GM18951 (cell line): Measurements from ENCODE around the gene SLC4A1AP.

Source experiments
- POLR2A ChIP-seq: IDR thresholded peaks from 4 replicates; pipeline ENCODE4 v1.6.1; 2011; ENCODE audit warnings: mild to moderate bottlenecking; ENCODE audit not compliant: insufficient read length, insufficient read depth; ENCODE audit errors: extremely low read depth
- in situ Hi-C: fragments of 300-500 bp; cut with MboI; formaldehyde crosslinking; loops from one replicate; pipeline ENCODE4 v1.12.0; 2022; ENCODE audit warnings: low sequenced_read_pairs, mixed read lengths, inconsistent platforms; ENCODE audit not compliant: unreplicated experiment

The SLC4A1AP gene

GRCh38 chr2:27728081-27728858 lies 64.6 kb downstream of the SLC4A1AP start:
- in situ Hi-C loops = loop anchor here (25.0 kb wide), 1 partner anchor 709 kb away; no protein-coding TSS in a partner anchor
- no peak for TF ChIP-seq POLR2A

- in situ Hi-C loops = loop anchor here (25.0 kb wide), 1 partner anchor 708 kb away; no protein-coding TSS in a partner anchor
These were observed 65.5 kb downstream of the SLC4A1AP start for GRCh38 chr2:27729198-27729597.

GRCh38 chr2:27729614-27730013 lies 65.9 kb downstream of the SLC4A1AP start:
- in situ Hi-C loops = loop anchor here (25.0 kb wide), 1 partner anchor 708 kb away; no protein-coding TSS in a partner anchor

More at GRCh38 chr2:27729198-27729597, 65.5 kb downstream of the SLC4A1AP start:
- no peak for TF ChIP-seq POLR2A

DNA sequence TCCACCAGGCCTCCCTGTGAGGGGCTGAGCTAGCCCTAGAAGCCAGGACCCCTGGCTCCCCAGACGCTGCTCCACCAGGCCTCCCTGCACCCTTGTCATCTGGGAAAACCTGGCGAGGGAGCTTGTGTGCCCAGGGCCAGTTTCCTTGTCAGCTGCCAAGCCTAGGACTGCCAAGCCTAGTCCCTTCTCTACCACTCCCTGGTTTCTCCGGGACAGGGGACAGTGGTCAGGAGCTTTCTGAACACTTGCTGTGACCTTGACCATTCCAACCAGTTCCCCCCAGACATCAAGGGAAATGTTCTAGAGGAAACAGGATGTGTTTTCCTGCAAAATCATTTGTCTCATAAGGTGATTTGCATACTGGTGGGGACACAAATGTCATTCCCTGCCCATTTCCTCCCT lies 66.6 kb downstream of the SLC4A1AP start:
- in situ Hi-C loops = loop anchor here (25.0 kb wide), 1 partner anchor 707 kb away; no protein-coding TSS in a partner anchor
- no peak for TF ChIP-seq POLR2A

More at GRCh38 chr2:27729614-27730013, 65.9 kb downstream of the SLC4A1AP start:
- no peak for TF ChIP-seq POLR2A

DNA sequence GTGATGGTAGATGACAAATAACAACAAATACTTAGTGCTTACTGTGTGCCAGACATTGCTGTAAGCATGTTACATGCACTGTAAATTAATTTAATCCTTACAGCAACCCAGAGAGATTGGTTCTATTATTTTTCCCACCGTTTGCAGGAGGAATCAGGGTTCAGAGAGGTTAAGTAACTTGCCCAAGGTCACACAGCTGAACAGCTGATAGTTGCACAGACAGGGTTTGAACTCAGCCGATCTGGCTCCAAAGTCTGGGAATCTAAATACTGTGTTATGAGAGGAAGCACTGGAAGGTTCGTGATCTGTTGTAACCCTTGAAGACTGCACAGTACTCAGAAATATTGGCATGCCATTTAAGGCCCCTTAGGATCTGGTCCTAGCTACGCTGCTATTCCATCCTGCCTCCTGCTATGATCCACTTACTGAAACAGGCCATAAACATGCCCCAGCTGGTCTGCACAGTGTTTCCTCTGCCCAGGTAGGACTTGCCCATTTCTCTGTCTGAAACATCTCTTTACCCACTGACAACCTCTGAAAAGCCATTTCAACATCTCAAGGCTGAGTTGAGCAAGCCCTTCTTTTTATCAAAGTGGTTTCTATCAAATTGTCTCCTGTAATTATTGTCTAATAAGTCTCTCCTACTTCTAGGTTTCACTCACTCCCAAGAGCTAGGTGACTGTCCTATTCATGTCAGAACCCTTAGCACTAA lies 67.4 kb downstream of the SLC4A1AP start:
- in situ Hi-C loops = loop anchor here (25.0 kb wide), 1 partner anchor 706 kb away; no protein-coding TSS in a partner anchor
- no peak for TF ChIP-seq POLR2A

DNA sequence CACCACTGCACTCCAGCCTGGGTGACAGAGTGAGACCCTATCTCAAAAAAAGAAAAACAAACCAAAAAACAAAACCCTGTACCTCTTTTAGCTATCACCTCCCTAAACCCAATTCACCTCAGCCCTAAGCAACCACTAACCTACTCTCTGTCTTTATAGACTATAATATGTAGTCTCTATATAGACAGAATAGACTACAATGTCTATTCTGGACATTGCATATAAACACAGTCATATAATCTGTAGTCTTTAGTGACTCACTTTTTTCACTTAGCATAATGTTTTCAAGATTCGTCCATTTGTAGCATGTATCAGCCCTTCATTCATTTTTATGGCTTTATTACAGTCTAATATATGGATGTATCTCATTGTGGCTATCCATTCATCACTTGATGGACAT lies 70.6 kb downstream of the SLC4A1AP start:
- TF ChIP-seq POLR2A = no peak
- in situ Hi-C loops = loop anchor here (25.0 kb wide), 1 partner anchor 703 kb away; no protein-coding TSS in a partner anchor

GRCh38 chr2:27735263-27735904 lies 71.7 kb downstream of the SLC4A1AP start:
- TF ChIP-seq POLR2A = no peak
- in situ Hi-C loops = loop anchor here (25.0 kb wide), 1 partner anchor 702 kb away; no protein-coding TSS in a partner anchor

GRCh38 chr2:27736031-27736889 lies 72.6 kb downstream of the SLC4A1AP start:
- in situ Hi-C loops = loop anchor here (25.0 kb wide), 1 partner anchor 701 kb away; no protein-coding TSS in a partner anchor
- no peak for TF ChIP-seq POLR2A

GRCh38 chr2:27736890-27737204 lies 73.2 kb downstream of the SLC4A1AP start:
- TF ChIP-seq POLR2A = no peak

DNA sequence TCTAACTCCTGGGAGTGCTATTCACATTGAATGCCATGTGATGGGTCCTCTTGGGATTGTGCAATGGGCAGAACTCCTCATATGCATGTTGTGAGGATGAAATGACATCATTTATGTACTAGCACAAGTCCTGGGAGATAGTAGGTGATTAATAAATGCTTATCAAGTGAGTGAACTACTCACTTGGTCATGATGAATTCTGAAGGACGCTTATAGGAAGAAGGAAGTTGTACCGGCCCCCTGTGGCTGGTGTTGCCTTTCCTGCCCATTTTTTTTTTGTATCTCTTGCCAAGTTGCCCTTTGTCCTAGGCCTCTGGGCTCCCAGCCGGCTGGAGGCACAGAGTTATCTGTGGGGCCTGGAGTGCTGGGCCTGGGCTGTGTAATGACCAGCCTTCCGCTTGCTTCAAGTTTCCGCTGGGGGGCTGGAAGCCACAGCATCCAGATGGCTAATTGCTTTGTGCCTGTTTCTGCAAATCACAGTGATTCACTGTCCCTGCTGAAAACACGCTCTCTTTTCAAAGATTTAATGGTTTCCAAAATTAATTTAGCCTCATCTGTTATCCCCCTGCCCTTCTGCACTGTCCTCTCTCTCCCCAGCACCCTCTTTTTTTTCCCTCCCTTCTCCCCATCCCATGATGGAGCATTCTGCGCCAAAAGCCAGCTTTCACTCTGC lies 74.1 kb downstream of the SLC4A1AP start:
- in situ Hi-C loops = loop anchor here (25.0 kb wide), 1 partner anchor 699 kb away; no protein-coding TSS in a partner anchor
- TF ChIP-seq POLR2A = no peak

More at GRCh38 chr2:27736890-27737204, 73.2 kb downstream of the SLC4A1AP start:
- in situ Hi-C loops = loop anchor here (25.0 kb wide), 1 partner anchor 700 kb away; no protein-coding TSS in a partner anchor

GRCh38 chr2:27738349-27739057 lies 74.8 kb downstream of the SLC4A1AP start:
- no peak for TF ChIP-seq POLR2A
- in situ Hi-C loops = loop anchor here (25.0 kb wide), 1 partner anchor 699 kb away; no protein-coding TSS in a partner anchor
